Renal cortical epithelial cell (primary cell): ENCODE measurements around the gene MUC22. TPM values are rescaled to one million over a fixed set of nuclear protein-coding genes. Genes with fewer than 3 reads are reported as not detected.
"Not testable (repeated sequence)": the region's sequence is repeated elsewhere in the genome, so short reads cannot be mapped to it uniquely, and the experiment has no call there.

ENCODE experiments used
- DNase-seq: peaks from one replicate; pipeline ENCODE4 v3.0.0-alpha.2; 2011; ENCODE audit warnings: low read depth
- total RNA-seq: library from RNA; depleted of rRNA; stranded (reverse); fragments of >200 nt; gene quantifications from 2 replicates; pipeline ENCODE4 v1.2.3, GENCODE V29; 2014

The MUC22 gene
- total RNA-seq: 0.15 TPM in 1 of 2 replicates, not detected in the other

GRCh38 chr6:31010393-31011060 is at the start of gene MUC22:
MUC22 (plus strand) TSS chr6:31010474; CDS start chr6:31010707, 233 bp downstream.
- peak; percentile 84 for DNase-seq

GRCh38 chr6:30960907-30961673 is 49.2 kb upstream of the MUC22 start:
- peak; percentile 86 for DNase-seq

GRCh38 chr6:30962716-30963115 is 47.6 kb upstream of the MUC22 start:
- DNase-seq: no peak

GRCh38 chr6:30963641-30964040 is 46.6 kb upstream of the MUC22 start:
- peak; percentile 57 for DNase-seq

- DNase-seq: no peak
Measured at GRCh38 chr6:30964075-30964474, 46.2 kb upstream of the MUC22 start.

- DNase-seq: no peak
Measured at GRCh38 chr6:30965140-30965601, 45.1 kb upstream of the MUC22 start.

GRCh38 chr6:30966154-30966553 is 44.1 kb upstream of the MUC22 start:
- DNase-seq: no peak

- DNase-seq: not testable (repeated sequence)
Measured at GRCh38 chr6:30969171-30969570, 41.1 kb upstream of the MUC22 start.

- DNase-seq: no peak
Measured at GRCh38 chr6:30970946-30971345, 39.3 kb upstream of the MUC22 start.

GRCh38 chr6:30972816-30973215 is 37.5 kb upstream of the MUC22 start:
- DNase-seq: no peak

- DNase-seq: no peak
Measured at GRCh38 chr6:30974490-30975252, 35.6 kb upstream of the MUC22 start.

- DNase-seq: no peak
Measured at GRCh38 chr6:30979141-30979540, 31.1 kb upstream of the MUC22 start.

- no peak for DNase-seq
Measured at GRCh38 chr6:30979690-30980089, 30.6 kb upstream of the MUC22 start.

- peak; percentile 90 for DNase-seq
Measured at GRCh38 chr6:30981942-30982772, 28.1 kb upstream of the MUC22 start.

- no peak for DNase-seq
Measured at GRCh38 chr6:30983439-30983838, 26.8 kb upstream of the MUC22 start, which contains the start of gene MUC21. MUC21 (plus strand) TSS chr6:30983718; CDS start chr6:30983959, 241 bp downstream.

- DNase-seq: no peak
Measured at GRCh38 chr6:30985490-30985889, 24.8 kb upstream of the MUC22 start.

- DNase-seq: no peak
Measured at GRCh38 chr6:30987304-30987703, 23.0 kb upstream of the MUC22 start.

- no peak for DNase-seq
Measured at GRCh38 chr6:30988209-30988825, 22.0 kb upstream of the MUC22 start.

GRCh38 chr6:30990422-30991086 is 19.7 kb upstream of the MUC22 start:
- peak; percentile 46 for DNase-seq

- no peak for DNase-seq
Measured at GRCh38 chr6:30991891-30992290, 18.4 kb upstream of the MUC22 start.
